Spleen (tissue), 13 donors: Measurements from ENCODE around the gene ANXA10. TPM values are rescaled to one million over a fixed set of nuclear protein-coding genes. Genes with fewer than 3 reads are reported as not detected.

Source experiments
- DNase-seq: peaks from one replicate; pipeline ENCODE4 v3.0.0-alpha.2; 2020
- H3K27ac ChIP-seq, 8 donors: fragments of 200-600 bp; sonication (generic) in 7 of 8; 1 replicate in 4 of 8; 2 replicates in 4 of 8; pipeline versions ENCODE4 v1.5.0 to v1.8.0; 2016 to 2021; ENCODE audit warnings: inconsistent platforms in 4 of 8, mild to moderate bottlenecking in 4 of 8, moderate library complexity in 1 of 8
- H3K27me3 ChIP-seq, 7 donors: fragments of 200-600 bp; sonication (generic) in 6 of 7; replicated peaks in 1 of 7; 1 replicate in 4 of 7; 2 replicates in 3 of 7; pipeline versions ENCODE4 v1.5.0 to v1.8.0; 2016 to 2021; ENCODE audit warnings: inconsistent platforms in 3 of 7, mild to moderate bottlenecking in 1 of 7
- H3K36me3 ChIP-seq, 6 donors: fragments of 200-600 bp; sonication (generic) in 5 of 6; 1 replicate in 4 of 6; 2 replicates in 2 of 6; pipeline versions ENCODE4 v1.5.0 to v1.8.0; 2016 to 2021; ENCODE audit warnings: inconsistent platforms in 2 of 6
- H3K4me1 ChIP-seq, 6 donors: fragments of 200-600 bp; sonication (generic) in 5 of 6; 1 replicate in 3 of 6; 2 replicates in 3 of 6; pipeline versions ENCODE4 v1.5.0 to v1.8.0; 2016 to 2021; ENCODE audit warnings: inconsistent platforms in 3 of 6
- H3K4me3 ChIP-seq, 8 donors: fragments of 200-600 bp; sonication (generic) in 7 of 8; 1 replicate in 4 of 8; 2 replicates in 4 of 8; pipeline versions ENCODE4 v1.5.0 to v1.8.0; 2016 to 2021; ENCODE audit warnings: inconsistent platforms in 4 of 8, mild to moderate bottlenecking in 4 of 8, moderate library complexity in 2 of 8
- H3K9me3 ChIP-seq, 8 donors: fragments of 200-600 bp; sonication (generic) in 7 of 8; 1 replicate in 4 of 8; 2 replicates in 4 of 8; pipeline versions ENCODE4 v1.5.0 to v1.8.0; 2016 to 2021; ENCODE audit warnings: inconsistent platforms in 4 of 8
- CTCF ChIP-seq, 11 experiments: fragments of 200-600 bp in 7 of 11; fragments of 450-650 bp in 4 of 11; sonication (generic) in 4 of 11; IDR thresholded peaks in 8 of 11; conservative IDR thresholded peaks in 3 of 11; 1 replicate in 7 of 11; 2 replicates in 4 of 11; pipeline versions ENCODE4 v1.4.0 to v1.8.0; 2016 to 2021; ENCODE audit warnings: antibody characterized with exemption in 11 of 11, inconsistent platforms in 4 of 11, mild to moderate bottlenecking in 1 of 11
- POLR2A ChIP-seq, 3 donors: fragments of 450-650 bp; IDR thresholded peaks; one replicate each; pipeline ENCODE4 v1.5.1; 2017; ENCODE audit warnings: antibody characterized with exemption in 3 of 3, mild to moderate bottlenecking in 1 of 3
- POLR2AphosphoS5 ChIP-seq, 3 donors: sonication (generic); formaldehyde crosslinking; IDR thresholded peaks; one replicate each; pipeline ENCODE4 v1.5.1; 2017; ENCODE audit warnings: antibody characterized with exemption in 3 of 3
- WGBS, 5 donors: extraction: QIAGEN DNeasy Blood & Tissue Kit in 3 of 5; methylation state at CpG; one replicate each; pipeline versions ENCODE4 v1.1.5 to v1.1.7; 2013 to 2018; 5-methylcytosine and 5-hydroxymethylcytosine counted together
- intact Hi-C: fragments of 100-400 bp; cut with DNase I; formaldehyde crosslinking; loops from one replicate; pipeline ENCODE4 v1.15.0; 2023; ENCODE audit warnings: low total_unique reads
- long read RNA-seq, 2 donors: transcript quantifications; one replicate each; lab custom pipeline, GENCODE V29; 2026
- polyA plus RNA-seq, 3 donors: library from polyadenylated mRNA; stranded (reverse); fragments of 200-250 nt; gene quantifications; one replicate each; pipeline ENCODE4 v1.2.1, GENCODE V29; 2013
- total RNA-seq, 7 donors: library from RNA; depleted of rRNA in 3 of 7; stranded (reverse); fragments of >200 nt in 3 of 7; fragmentation: NEBNext Ultra II Directional in 4 of 7; extraction: Animal tissue kit (Norgen Biotek cat#: 25700) in 4 of 7; gene quantifications; one replicate each; pipeline versions ENCODE4 v1.1.0 to v1.2.1, GENCODE V29; 2016 to 2021
- donor health status: healthy with polysubstance abuse.
- donor health status: DM: no; HTN: no; CAD: no; lungs with moderate emphysema.
- donor health status: DM: no; HTN: no; CAD: no.
- donor health status: Bipolar disorder and iron deficiency.
- donor health status: healthy.
- donor health status: DM: no; HTN: no; CAD: no.
- donor health status: DM: yes; HTN: yes; CAD: no.

The ANXA10 gene
- total RNA-seq = not detected
- not detected for polyA plus RNA-seq
- long read RNA-seq, donor 1 = 0 reads
- long read RNA-seq, donor 2 = 0 reads

DNA sequence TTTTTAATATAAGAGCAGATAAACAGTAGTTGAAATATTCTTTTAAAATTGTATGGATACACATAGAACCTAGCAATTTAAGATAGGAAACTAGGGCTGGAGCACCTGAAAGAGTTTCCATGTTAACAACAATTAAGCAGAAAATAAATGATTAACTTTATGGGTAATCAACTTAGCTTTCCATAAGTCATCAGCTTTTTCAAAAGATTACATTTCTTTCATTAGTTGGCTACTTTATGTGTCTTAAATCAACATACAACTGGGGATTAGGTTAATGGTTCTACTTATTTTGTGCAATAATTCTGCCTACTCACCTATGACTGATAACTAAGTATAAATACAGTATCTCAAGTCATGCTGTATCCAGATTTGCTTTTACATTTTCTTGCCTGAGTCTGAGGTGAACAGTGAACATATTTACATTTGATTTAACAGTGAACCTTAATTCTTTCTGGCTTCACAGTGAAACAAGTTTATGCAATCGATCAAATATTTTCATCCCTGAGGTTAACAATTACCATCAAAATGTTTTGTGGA lies at the start of gene ANXA10:
Gene ANXA10 (plus strand): TSS at position 362 of the 537 bp plus-strand sequence. CDS start 164 bp downstream, at position 526.
- no peaks in the 10 kb centered on the region for H3K4me1 ChIP-seq
- intact Hi-C loops = no loop called here
- no peak for DNase-seq
- TF ChIP-seq POLR2A (IDR thresholded peaks at IDR 0.05) (no peak), POLR2AphosphoS5 (IDR thresholded peaks at IDR 0.05) (no peak), CTCF (IDR thresholded peaks at IDR 0.05 in 8 of 11, conservative IDR thresholded peaks at IDR 0.05 in 3 of 11) (no peak)
- H3K27me3 ChIP-seq = no peaks in the 10 kb centered on the region
- no peak within 1 kb of the TSS for H3K4me3 ChIP-seq
- no peak within 1 kb of the TSS for H3K27ac ChIP-seq
- 84 to 91% (median 88%) methylated on average over 1 of the region's 1 CpG for WGBS, 5 donors
- peaks cover 0 to 27% (median 24%) of the 10 kb centered on the region in 8 donors for H3K9me3 ChIP-seq
- H3K36me3 ChIP-seq = no peaks in the 10 kb centered on the region

DNA sequence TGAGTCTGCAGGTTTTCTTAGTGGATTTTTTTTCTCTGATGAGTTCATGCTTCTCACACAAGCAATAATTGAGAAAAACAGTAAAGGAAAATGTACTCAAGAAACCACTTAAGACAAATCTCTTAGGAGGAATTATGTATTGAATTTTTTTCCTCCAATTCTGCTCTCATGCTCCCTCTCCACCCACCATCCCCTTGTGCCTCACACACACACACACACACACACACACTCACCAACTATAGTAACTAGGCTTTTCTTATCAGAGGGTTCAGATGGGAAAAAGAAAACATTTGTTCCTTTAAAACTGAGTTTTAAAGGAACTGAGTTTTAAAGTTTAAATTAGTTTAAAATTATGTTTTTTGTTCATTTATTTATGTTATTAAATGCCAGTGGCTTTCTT lies 47.0 kb upstream of the ANXA10 start:
- Histone ChIP-seq H3K9me3 (peaks cover 0 to 39% (median 32%) of the 10 kb centered on the region in 8 donors), H3K27ac (no peak overlapping the region), H3K4me3 (no peak overlapping the region), H3K27me3 (no peaks in the 10 kb centered on the region), H3K36me3 (no peaks in the 10 kb centered on the region), H3K4me1 (no peaks in the 10 kb centered on the region)
- no peak for DNase-seq
- intact Hi-C loops = no loop called here
- TF ChIP-seq POLR2AphosphoS5 (IDR thresholded peaks at IDR 0.05) (no peak), CTCF (IDR thresholded peaks at IDR 0.05 in 8 of 11, conservative IDR thresholded peaks at IDR 0.05 in 3 of 11) (no peak), POLR2A (IDR thresholded peaks at IDR 0.05) (no peak)

DNA sequence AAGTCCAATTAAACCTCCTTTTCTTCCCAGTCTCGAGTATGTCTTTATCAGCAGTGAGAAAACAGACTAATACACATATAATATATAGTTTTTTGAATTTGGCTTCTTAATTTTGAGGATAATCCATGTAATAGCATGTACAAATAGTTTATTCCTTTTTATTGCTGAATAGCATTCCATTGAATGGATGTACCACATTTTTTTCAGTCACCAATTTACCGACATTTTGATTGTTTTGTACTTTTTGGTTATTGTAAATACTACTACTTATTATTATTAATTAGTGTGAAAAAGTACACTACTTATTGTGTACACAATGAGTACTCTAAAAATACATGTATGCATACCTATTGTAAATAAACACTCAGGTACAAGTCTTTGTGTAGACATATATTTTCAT lies 42.3 kb upstream of the ANXA10 start:
- Histone ChIP-seq H3K36me3 (no peaks in the 10 kb centered on the region), H3K4me1 (no peaks in the 10 kb centered on the region), H3K27ac (no peak overlapping the region), H3K9me3 (peaks cover 0 to 43% (median 35%) of the 10 kb centered on the region in 8 donors), H3K27me3 (no peaks in the 10 kb centered on the region), H3K4me3 (no peak overlapping the region)
- no peak for DNase-seq
- WGBS, 5 donors = 57 to 78% (median 64%) methylated on average over 2 of the region's 2 CpGs
- TF ChIP-seq POLR2AphosphoS5 (IDR thresholded peaks at IDR 0.05) (no peak), CTCF (IDR thresholded peaks at IDR 0.05 in 8 of 11, conservative IDR thresholded peaks at IDR 0.05 in 3 of 11) (no peak), POLR2A (IDR thresholded peaks at IDR 0.05) (no peak)
- intact Hi-C loops = no loop called here

DNA sequence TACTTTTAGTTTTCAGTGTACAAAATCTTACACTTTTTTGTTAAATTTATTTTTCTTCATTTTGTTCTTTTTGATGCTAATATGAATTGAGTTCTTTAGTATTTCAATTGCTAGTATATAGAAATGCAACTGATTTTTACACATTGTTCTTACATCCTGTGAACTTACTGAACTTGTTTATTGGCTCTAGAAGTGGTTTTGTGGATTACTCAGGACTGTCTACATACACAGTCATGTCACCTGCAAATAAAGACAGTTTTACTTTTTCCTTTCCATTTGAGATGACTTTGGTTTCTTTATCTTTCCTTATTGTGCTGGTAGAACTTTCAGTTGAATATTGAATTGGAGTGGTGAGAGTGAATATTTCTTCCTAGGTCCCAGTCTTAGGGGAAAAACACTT lies 40.8 kb upstream of the ANXA10 start:
- Histone ChIP-seq H3K4me3 (no peak overlapping the region), H3K4me1 (no peaks in the 10 kb centered on the region), H3K9me3 (peaks cover 0 to 43% (median 35%) of the 10 kb centered on the region in 8 donors), H3K36me3 (no peaks in the 10 kb centered on the region), H3K27me3 (no peaks in the 10 kb centered on the region), H3K27ac (no peak overlapping the region)
- intact Hi-C loops = no loop called here
- no peak for DNase-seq
- no peak for TF ChIP-seq POLR2A (IDR thresholded peaks at IDR 0.05)
- TF ChIP-seq POLR2AphosphoS5 (IDR thresholded peaks at IDR 0.05) = no peak
- no peak for TF ChIP-seq CTCF (IDR thresholded peaks at IDR 0.05 in 8 of 11, conservative IDR thresholded peaks at IDR 0.05 in 3 of 11)
